Limb (tissue), 2 donors: ENCODE data around the gene IPO5.
"Not testable (repeated sequence)": the region's sequence is repeated elsewhere in the genome, so short reads cannot be mapped to it uniquely, and the experiment has no call there.

Source experiments
- DNase-seq, 2 donors: peaks; one replicate each; pipeline ENCODE4 v3.0.0-alpha.2; 2016; ENCODE audit errors: extremely low spot score in 2 of 2

The IPO5 gene

DNA sequence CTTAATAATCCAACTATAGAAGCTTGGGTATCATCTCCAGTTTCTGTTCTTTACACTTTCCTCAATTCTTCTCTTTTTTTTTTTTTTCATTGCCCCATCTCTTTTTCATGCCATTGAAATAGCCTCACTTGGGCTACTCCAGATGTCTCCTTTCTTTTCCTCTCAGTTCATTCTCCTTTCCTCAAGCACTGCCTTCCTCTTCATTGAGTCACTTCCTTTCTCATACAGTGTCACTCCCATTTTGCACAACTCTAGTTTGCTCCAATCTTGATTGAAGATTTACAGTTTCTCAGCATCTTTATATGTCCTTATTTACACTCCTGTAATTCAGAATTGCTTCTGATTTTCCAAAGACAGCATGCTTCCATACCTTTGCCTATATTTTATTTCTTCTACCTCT, 61.3 kb downstream of the IPO5 start:
- no peak for DNase-seq

DNA sequence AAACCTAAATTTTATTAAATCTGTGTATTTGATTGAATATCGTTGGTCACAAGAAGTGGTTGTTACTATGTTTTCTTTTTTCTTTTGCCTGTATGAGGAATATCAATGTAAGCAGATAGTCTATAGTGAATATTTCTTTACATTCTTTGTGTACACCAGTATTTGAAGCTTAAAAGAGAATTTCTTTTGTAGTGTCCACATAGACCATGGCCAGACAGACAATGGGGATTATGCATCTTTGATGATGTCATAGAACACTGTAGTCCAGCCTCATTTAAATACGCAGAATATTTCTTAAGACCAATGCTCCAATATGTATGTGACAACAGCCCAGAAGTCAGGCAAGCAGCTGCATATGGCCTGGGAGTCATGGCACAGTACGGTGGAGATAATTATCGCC, 64.8 kb downstream of the IPO5 start:
- DNase-seq, result no peak

DNA sequence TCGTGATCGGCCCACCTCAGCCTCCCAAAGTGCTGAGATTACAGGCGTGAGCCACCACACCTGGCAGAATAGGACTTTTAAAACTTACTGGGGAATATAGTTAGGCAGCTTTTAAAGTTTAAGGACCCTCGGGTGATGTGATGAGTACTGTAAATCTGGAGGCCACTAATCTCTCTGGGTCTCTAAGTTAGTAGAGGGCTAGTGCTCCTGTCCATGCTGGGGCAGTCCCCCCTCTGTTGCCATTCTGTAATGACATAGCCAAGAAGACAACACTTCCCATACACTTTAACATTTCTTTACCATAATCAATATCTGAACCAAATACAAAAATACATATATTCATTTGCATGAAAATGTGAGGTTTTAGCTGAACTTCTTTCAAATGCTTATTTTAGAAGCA, 65.7 kb downstream of the IPO5 start:
- no peak for DNase-seq

DNA sequence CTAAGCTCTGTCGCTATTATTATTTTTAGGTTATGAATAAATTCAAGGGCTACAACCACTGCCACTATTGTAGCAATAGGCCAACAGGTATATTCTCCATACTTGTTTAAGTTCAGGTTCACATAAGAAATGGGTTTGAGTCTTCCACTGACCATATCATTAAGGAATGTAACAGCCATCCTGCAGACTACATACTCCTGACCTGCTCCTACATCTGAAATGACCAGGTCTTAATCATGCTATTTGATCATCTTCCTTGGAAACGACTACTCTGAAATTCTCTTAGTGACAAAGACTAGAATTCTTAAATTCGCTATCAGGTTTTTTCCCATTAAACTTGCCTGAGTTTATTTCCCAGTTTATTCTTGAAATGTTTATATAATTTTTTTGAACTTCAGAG, 66.8 kb downstream of the IPO5 start:
- DNase-seq, result no peak

DNA sequence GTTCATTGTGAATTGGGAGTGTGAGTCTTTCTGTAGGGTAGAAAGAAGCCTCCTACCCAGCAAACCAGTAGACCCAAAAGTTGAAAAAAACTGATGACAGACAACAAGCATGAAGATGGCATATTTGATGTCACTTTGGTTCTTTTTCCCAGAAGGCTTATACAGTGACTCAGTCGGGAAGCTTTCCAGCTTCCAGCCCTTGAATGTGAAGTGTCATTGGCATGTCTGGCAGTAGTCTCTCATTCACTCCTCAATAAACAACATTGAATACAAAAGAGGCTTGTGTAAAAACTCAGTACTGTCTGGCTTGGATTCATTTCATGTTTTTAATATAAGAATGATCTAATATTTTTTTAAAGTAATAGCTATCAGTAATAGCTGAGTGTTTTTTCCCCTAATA, 68.7 kb downstream of the IPO5 start:
- DNase-seq, result no peak

DNA sequence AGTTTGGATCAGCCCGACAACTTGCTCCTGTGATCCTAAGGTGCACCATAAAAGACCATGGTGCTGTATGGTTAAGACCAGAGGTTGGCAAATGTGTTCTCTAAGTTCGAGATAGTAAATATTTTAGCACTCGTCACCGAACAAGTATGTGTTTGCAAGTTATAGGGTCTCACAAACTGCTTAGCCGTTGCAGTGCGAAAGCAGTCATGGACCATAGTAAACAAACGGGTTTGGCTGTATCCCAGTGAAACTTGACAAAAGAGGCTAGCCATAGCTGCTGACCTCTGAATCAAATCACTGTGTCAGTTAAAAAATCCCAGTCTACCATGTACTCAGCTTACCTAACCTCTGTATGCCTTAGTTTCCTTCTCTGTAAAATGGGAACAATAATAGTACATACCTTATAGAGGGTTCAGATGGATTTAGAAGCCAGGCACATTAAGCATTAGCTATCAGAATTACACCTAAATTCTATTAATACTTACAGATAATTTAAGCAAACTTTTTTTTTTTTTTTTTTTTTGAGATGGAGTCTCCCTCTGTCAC, 72.1 kb downstream of the IPO5 start:
- DNase-seq, result no peak

DNA sequence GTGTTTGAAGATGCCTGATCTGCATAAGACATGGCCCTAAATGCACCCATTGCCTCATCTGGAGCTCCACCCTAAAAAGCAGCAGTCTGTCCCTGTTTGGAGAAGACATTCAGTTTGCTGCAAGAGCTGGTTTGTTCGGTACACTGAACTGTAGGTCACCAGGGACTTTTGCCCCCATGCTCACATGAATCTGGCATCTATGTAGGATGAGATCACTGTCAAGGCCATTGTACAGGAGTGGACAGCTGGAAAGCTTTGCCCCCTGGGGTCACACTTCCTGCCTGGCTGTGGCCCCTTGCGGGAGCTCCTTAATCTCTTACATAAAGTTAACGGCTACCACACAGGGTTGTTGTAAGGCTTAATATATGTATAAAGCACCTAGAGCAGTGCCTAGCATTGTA, 73.0 kb downstream of the IPO5 start:
- no peak for DNase-seq

DNA sequence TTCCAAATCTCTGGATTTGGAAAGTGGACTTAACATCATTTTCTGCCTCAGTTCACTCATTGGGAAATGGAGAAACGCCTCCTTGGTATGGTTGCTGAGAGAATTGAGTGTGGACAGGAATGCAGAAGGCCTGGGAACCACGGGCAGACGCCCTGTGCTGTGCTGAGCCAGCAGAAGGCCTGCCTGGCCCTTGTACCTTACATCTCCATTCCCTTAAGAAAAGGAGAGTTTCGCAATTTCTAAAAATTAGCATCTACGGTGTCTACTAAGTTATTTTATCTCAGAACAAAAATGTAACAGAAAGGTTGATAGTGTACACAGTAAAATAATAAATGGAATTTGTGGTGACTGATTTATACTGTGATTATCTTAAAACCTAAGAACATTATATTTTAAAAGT, 78.7 kb downstream of the IPO5 start:
- DNase-seq, result no peak

DNA sequence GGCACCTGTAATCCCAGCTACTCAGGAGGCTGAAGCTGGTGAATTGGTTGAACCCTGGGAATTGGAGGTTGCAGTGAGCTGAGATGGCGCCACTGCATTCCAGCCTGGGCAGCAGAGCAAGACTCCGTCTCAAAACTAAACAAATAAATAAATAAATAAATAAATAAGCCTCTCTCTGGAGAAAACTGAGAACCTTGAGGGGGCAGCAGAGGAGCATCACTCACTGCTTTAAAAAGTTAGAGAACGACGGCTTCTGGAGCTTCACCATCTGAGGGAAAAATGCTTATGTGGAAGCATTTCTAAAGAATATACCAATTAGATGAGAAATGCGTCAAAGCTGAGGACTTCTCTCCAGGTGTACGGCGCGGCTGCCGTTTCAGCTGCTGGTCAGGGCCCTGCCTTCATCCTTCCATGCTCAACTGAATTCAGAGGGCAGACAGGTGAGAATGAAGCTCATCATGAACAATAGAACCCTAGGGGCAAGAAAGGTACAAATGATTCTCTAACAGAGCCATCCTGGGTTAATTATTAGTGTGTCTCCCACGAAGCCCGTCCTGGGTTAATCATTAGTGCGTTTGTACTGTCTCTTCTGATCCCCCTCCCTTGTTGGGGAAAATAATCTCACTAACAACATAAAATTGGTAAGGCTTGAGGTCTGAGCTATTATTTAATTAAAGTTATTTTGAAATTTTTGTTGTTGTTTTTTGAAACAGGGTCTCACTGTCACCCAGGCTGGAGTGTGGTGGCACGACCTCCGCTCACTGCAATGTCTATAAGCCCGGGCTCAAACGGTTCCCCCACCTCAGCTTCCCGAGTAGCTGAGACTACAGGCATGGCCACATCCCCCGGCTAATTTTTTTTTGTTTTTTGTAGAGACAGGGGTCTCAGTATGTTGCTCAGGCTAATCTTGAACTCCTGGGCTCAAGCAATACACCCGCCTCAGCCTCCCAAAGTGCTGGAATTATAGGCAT, 80.1 kb downstream of the IPO5 start:
- DNase-seq, result peak; percentile 47 to 52

DNA sequence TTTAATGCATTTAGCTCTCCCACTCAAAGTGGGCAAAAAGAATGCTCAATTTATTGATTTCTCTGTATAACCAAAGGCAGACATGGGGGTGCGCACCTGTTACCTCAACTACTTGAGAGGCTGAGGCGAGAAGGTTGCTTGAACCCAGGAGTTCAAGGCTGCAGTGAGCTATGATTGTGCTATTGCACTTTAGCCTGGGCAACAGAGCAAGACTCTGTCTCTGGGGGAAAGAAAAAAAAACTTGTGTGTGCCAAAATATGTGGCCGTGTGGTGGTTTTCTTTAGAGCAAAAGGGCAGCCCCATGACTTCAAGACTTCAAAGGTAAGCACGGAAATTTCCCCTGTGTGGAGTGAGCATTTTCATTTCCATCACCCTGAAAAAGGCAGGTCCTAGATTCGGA, 81.9 kb downstream of the IPO5 start:
- DNase-seq, result no peak

DNA sequence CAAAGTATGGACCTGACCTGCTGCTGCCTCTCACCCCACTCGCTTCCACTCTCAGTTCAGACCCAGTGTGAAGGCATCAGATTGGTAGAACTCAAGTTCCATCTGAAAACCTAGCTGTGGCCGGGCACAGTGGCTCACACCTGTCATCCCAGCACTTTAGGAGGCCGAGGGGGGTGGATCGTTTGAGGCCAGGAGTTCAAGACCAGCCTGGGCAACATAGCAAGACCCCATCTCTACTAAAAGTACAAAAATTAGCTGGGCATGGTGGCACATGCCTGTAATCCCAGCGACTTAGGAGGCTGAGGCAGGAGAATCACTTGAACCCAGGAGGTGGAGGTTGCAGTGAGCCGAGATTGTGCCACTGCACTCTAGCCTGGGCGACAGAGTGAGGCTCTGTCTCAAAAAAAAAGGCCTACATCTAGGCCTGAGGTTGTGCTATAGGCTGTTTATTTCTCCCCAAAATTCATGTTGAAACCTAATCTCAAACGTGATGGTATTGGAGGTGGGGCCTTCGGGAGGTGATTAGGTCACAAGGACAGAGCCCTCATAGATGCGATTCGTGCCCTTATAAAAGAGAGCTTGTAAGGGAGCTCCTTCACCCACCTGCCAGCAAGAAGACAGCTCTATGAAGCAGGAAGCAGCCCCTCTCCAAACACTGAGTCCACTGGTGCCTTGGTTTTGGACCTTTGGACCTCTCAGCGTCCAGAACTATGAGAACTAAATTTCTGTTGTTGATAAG, 83.3 kb downstream of the IPO5 start:
- DNase-seq, result not testable (repeated sequence)

DNA sequence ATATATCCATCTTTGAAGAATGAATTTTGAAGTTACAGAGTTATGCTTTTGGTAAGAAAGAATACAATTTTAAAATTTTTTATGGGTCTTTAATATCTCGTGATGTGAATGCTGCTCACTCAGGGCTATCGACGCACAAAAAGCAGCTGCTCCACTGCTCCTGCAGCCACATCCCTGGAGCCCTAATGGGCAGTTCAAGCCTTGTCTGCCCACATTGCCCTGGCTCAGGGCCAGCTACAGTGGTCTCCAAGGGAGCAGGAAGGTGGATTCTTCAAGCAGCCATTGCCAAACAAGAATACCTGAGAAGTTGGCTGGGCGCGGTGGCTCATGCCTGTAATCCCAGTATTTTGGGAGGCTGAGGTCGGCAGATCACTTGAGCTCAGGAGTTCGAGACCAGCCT, 85.8 kb downstream of the IPO5 start:
- no peak for DNase-seq

DNA sequence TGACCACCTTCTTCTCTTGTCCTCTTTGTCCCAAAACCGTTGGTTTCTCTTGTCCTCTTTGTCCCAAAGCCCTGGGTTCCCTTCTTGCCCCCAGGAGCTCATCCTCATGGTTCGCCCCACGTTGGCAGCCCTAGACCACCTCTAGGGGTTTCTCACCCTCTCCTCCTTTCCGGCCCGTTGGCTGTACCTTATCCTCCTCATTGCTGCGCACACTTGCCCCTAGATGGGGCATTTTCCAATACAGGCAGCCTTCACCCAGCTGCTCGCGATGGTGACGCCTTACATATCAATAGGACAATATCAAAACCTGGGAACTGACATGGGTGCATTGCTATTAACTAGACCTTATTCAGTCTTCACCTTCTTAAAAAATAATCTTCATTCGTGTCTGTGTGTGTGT, 86.5 kb downstream of the IPO5 start:
- no peak for DNase-seq

DNA sequence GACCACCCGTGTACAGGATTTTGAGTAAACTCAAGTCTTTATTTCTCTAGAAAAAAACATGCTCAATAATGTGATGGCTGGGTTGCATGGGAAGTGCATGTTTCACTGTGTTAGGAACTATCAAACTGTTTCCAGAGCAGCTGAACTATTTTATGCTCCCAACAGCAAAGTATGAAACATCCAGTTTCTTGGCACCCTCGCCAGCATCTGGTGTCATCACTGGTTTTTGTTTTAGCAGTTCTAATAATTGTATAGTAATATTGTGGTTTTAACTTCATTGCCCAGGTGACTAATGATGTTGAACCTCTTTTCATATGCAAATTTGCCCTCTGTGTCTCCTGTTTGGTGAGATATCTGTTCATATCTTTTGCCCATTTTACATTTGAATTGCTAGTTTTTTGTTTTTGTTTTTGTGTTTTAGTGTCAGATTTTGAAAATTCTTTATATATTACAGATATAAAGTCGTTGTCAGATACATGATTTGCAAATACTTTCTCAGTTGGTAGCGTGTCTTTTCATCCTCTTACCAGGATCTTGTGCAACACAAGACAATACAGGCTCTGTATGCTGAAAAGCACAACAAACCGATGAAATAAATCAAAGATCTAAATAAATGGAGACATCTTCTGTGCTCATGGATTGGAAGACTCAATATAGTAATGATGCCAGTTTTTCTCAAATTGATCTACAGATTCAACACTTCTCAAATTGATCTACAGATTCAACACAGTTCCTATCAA, 87.8 kb downstream of the IPO5 start:
- DNase-seq, result no peak

DNA sequence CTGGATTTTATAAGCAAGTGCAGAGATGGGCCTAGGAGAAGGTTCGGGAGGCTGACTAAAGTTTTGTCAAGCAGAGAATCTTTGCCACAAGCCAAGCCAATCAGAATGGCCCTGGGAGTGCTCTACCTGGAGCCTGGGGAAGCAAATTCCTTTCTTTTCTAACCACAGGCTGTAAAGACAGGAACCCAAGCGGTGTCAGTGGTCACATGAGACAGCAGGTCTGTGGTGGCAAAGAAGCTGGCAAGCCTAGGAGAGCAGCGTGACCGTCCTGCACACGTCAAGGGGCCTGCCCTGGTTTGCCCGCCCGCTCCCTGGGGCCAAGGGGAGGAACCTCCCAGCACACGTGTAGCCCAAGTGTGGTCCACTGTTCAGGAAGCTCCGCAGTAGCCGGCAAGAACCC, 90.8 kb downstream of the IPO5 start:
- no peak for DNase-seq

DNA sequence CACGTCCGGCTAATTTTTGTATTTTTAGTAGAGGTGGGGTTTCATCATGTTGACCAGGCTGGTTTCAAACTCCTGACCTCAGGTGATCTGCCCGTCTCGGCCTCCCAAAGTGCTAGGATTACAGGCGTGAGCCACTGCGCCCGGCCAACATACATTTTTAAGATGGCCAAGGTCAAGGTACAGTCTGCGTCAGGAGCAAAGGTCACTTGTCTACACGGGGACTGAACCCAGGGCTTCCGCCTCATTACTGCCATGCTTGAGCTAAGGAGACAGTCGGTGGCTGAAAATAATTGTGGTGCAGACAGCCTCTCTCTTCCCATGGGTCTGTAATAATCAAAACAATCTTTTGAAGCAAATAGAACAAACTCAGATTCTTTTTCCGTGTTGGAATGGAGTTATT, 94.3 kb downstream of the IPO5 start:
- not testable (repeated sequence) for DNase-seq

DNA sequence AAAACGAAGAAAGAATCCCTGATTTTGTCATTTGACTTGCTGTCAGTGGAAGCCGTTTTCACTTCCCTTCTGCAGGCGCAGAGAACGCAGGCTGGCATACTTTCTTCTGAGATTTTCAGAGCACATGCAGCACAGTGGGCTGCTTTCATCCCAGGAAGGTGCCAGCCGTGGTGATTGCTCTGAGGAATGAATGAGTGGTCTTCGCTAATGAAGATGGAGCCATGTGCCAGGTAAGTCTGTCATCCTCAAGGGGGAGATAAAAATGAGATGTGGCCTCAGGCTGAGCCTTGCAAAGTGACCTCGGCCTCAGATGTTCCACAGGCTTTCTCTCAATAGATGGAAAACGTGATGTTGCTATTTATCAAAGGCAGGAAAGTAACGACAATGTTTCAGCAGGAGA, 94.8 kb downstream of the IPO5 start:
- no peak for DNase-seq

DNA sequence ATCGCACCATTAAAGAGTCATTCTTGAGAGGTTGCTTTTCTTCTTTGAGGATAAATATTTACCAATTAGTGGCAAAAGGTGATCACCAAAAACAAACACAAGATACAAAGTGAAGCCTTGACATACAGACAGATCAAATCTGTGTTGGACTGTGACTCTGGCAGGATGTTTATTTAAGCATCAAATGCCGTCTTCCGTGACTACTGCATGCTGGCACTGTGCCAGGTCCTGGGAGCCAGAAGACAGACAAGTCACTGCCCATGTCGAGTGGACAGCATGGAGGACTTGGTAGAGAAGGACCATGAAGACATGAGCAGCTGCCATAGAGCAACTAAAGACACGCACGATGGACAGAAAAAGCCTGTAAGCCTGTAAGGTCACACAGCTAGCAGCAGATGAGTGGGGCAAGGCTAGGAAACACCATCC, 96.6 kb downstream of the IPO5 start:
- DNase-seq, result no peak

DNA sequence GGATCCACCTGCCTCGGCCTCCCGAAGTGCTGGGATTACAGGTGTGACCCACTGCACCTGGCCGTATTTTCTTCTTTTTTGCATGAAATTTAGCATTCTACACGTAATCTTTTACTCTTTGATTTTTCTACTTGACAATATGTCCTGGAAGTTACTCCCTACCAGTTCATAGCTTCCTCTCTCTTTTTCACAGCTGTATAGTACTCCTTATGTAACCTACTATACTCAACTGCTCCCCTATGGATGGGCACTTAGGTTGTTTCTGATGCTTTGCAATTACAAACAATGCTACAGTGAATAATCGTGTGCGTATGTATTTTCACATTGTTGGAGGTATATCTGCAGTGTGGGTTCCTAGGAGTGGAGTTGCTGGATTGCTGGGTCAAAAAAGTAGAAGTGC, 98.9 kb downstream of the IPO5 start:
- DNase-seq, result no peak

DNA sequence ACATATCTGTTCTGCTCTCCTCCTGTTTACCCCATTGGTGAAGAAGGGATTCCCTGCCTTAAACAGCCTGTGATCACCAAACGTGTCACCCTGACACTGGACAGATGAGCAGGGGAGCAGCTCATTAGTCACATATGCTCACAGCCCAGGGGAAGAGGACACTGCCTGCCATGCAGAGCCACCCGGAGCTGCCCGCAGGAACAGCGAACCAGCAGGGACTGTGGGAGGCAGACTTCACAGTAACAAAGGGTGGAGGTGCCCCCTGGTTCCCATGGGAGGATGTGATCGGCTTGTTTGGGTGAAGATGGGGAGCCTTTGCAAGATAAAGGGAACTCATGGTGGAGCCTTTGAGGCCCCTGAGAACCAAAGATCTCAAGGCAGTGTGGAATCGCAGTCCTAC, 100.8 kb downstream of the IPO5 start:
- DNase-seq, result no peak

DNA sequence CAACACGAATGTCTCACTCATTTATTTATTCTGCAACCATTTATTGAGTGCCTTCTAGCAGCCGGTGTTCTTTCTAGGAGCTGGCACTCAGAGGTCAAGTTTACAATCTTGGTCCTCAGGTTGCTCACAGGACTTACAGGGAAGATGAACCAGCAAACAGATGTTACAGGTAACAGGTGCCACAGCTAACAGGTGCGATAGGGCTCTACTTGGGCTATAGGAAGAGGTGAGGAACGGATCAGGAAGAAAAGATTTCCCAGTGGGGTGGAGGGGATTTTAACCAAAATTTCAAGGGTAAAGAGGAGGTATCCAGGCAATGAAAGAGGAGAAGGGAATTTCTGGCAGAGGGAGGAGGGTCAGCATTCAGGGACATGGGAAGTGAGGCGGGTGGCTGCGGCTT, 102.1 kb downstream of the IPO5 start:
- DNase-seq, result no peak
